ENCODE measurements around the gene NEDD9.

The NEDD9 gene

GRCh38 chr6:11276228-11276627 is 43.8 kb upstream of the NEDD9 start:
- H3K27ac ChIP-seq, result no peak overlapping the region
- TF ChIP-seq CTCF (IDR thresholded peaks at IDR 0.05) (no peak), ZFX (IDR thresholded peaks at IDR 0.05; ENCODE audit: borderline replicate concordance) (no peak)

GRCh38 chr6:11275598-11275997 is 43.1 kb upstream of the NEDD9 start:
- H3K27ac ChIP-seq, result no peak overlapping the region
- TF ChIP-seq ZFX (IDR thresholded peaks at IDR 0.05; ENCODE audit: borderline replicate concordance), result no peak
- TF ChIP-seq CTCF (IDR thresholded peaks at IDR 0.05), result no peak

- no peak overlapping the region for H3K27ac ChIP-seq
- TF ChIP-seq CTCF (IDR thresholded peaks at IDR 0.05) (no peak), ZFX (IDR thresholded peaks at IDR 0.05; ENCODE audit: borderline replicate concordance) (no peak)
Measured at GRCh38 chr6:11273406-11274065, 41.1 kb upstream of the NEDD9 start.

- no peak for TF ChIP-seq ZFX (IDR thresholded peaks at IDR 0.05; ENCODE audit: borderline replicate concordance)
- TF ChIP-seq CTCF (IDR thresholded peaks at IDR 0.05), result no peak
- no peak overlapping the region for H3K27ac ChIP-seq
Measured at GRCh38 chr6:11272491-11273192, 40.2 kb upstream of the NEDD9 start.

- TF ChIP-seq CTCF (IDR thresholded peaks at IDR 0.05) (no peak), ZFX (IDR thresholded peaks at IDR 0.05; ENCODE audit: borderline replicate concordance) (no peak)
- H3K27ac ChIP-seq, result no peak overlapping the region
Measured at GRCh38 chr6:11271228-11272020, 39.0 kb upstream of the NEDD9 start.

GRCh38 chr6:11270030-11271027 is 37.9 kb upstream of the NEDD9 start:
- no peak overlapping the region for H3K27ac ChIP-seq
- TF ChIP-seq ZFX (IDR thresholded peaks at IDR 0.05; ENCODE audit: borderline replicate concordance) (no peak), CTCF (IDR thresholded peaks at IDR 0.05) (no peak)
